GM18526 (cell line): ENCODE results near the gene CDKN1B.

ENCODE experiments used
- POLR2A ChIP-seq: IDR thresholded peaks from 3 replicates; pipeline ENCODE4 v1.6.1; 2011; ENCODE audit not compliant: insufficient read length; ENCODE audit errors: extremely low read depth

Gene CDKN1B

DNA sequence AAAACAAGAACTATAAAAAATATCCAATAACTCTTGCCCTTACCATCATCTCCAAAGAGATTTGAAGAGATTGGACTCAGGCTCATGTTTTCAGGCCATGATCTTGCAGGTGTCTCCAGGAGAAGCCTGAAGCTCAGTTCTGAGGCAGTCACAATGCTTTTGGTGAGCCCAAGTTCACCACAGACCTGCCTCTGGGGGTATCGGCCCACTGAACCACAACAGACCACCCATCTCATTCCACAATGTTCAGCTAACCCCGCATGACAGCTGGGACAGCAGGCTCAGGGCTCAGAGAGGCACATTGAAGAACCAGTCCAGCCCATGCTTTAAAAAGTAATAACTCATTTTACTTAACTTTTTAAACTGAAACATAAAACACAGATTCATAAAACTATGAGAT lies 40.0 kb downstream of the CDKN1B start:
- TF ChIP-seq POLR2A: no peak

DNA sequence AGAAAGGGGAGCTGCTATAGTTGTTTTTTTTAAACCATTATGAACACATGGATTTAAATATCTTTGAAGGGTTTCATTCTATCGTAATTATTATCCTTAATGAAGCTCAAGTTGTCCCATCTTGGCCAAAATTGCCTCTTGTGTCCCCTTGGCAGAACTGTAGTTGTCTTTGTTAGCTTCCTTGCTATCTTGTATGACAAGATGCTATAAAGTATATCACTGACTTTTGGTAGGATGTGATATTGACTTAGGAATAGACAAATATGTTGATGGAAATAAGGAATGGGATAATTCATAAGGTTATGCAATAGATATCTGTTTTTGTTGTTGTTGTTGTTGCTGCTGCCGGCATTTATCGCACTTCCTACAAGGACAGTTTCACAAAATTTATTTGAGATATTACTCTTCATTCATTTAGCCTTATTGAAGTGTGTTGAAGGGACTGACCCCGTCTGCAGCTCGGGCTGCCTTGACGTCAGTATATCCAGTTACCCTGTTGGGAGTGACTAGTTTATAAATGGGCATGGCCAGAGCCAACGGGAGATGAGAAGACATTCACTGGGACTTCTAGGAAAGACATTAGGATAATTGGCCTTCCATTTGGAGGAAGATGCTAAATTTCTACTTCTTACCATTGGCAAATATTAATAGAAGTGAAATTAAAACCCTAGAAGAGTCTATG lies 42.2 kb downstream of the CDKN1B start:
- TF ChIP-seq POLR2A: no peak

DNA sequence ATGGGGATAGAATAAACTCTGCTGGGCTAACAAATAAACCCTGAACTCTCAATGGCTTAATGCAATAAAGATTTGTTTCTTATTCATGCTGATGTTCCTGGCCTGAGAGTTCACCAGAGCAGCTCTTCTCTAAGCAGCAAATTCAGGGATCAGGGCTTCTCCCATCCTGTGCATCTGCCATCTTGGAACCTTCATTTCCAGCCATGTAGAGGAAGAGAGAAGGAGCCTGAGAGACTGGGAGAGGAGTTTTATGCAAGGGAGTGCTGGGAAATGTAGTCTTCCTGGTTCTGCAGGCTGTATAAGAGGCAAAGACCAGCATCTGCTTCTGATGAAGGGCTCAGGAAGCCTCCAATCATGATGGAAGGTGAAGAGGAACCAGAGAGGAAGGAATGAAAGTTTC lies 47.7 kb downstream of the CDKN1B start:
- no peak for TF ChIP-seq POLR2A

DNA sequence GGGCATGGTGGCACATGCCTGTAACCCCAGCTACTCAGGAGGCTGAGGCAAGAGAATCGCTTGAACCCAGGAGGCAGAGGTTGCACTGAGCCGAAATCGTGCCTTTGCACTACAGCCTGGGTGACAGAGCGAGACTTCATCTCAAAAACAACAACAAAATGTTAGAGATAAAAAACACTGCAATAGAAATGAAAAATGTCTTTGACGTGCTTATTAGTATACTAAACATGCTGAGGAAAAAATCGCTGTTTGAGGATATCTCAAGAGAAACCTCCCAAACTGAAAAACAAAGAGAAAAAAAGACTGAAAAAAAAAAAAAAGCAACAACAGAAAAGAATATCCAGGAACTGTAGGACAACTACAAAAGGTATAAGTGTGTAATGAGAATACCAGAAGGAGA lies 53.1 kb downstream of the CDKN1B start:
- TF ChIP-seq POLR2A: no peak
